K562 (cell line): ENCODE data around the gene NPR2. TPM values are rescaled to one million over a fixed set of nuclear protein-coding genes. Genes with fewer than 3 reads are reported as not detected.

ENCODE experiments used
- ATAC-seq: fragments of 200-7000 bp; cut with Tn5 transposase; 3 replicates; pipeline ENCODE4 v1.9.1; 2020; ENCODE audit warnings: moderate library complexity
- BruUV-seq: library from RNA; stranded (reverse); fragments of 400-500 nt; replicated peaks from 2 replicates; lab custom pipeline; 2021; lab: Mats Ljungman, UMichigan
- CTCF ChIA-PET: fragments of 300-600 bp; formaldehyde crosslinking; extraction: SDS; loops from one replicate; lab custom pipeline; 2021; ENCODE audit warnings: low intra/inter-chr PET ratio; lab: Yijun Ruan, JAX
- POLR2A ChIA-PET: fragments of 300-600, 350-650 bp; sonication (Branson Sonifier 250); formaldehyde crosslinking; extraction: SDS; loops from one replicate; lab custom pipeline; 2021; ENCODE audit warnings: antibody characterized with exemption, inconsistent platforms; lab: Yijun Ruan, JAX
- DNase-seq, 4 experiments: peaks; one replicate each; pipeline versions ENCODE4 v3.0.0 to v3.0.0-alpha.2; 2011 to 2018; ENCODE audit warnings: low spot score in 3 of 4, mixed read lengths in 3 of 4; ENCODE audit errors: extremely low read depth in 1 of 4
- FAIRE-seq: peaks from 2 replicates; lab custom pipeline; 2011; peaks lifted over from hg19 to GRCh38; lab: Jason Lieb, UNC
- H2AFZ ChIP-seq: 2 replicates; pipeline ENCODE4 v1.6.0; 2011; ENCODE audit warnings: low read depth, low read length, control low read depth, inconsistent platforms
- H3K27ac ChIP-seq: fragments of 200-600 bp; 3 replicates; pipeline ENCODE4 v1.8.0; 2011; ENCODE audit warnings: low read depth, mild to moderate bottlenecking, control low read depth, inconsistent platforms, low read length, moderate library complexity, mixed read lengths; ENCODE audit errors: extremely low read depth
- H3K27me3 ChIP-seq, 2 experiments: fragments of 300-600 bp in 1 of 2; 2 replicates in 1 of 2; 3 replicates in 1 of 2; pipeline versions ENCODE4 v1.6.0 to v1.8.0; 2011; ENCODE audit warnings: inconsistent platforms in 2 of 2, low read length in 2 of 2, mild to moderate bottlenecking in 1 of 2, mixed read lengths in 1 of 2, moderate library complexity in 1 of 2; ENCODE audit not compliant: control insufficient read depth in 2 of 2, insufficient read depth in 2 of 2
- H3K36me3 ChIP-seq: fragments of 300-600 bp; 3 replicates; pipeline ENCODE4 v1.8.0; 2011; ENCODE audit warnings: mild to moderate bottlenecking, low read length, inconsistent platforms; ENCODE audit not compliant: control insufficient read depth, insufficient read depth
- H3K4me1 ChIP-seq, 2 experiments: fragments of 200-600 bp in 1 of 2; replicated peaks in 1 of 2; 2 replicates in 1 of 2; 3 replicates in 1 of 2; pipeline versions ENCODE4 v1.5.1 to v1.8.0; 2011; ENCODE audit warnings: inconsistent platforms in 2 of 2, low read length in 2 of 2, mild to moderate bottlenecking in 1 of 2, mixed read lengths in 1 of 2, moderate library complexity in 1 of 2; ENCODE audit not compliant: control insufficient read depth in 2 of 2, insufficient read depth in 2 of 2
- H3K4me2 ChIP-seq: 2 replicates; pipeline ENCODE4 v1.6.1; 2011; ENCODE audit warnings: low read length, control low read depth, inconsistent platforms, mixed read lengths; ENCODE audit not compliant: insufficient read depth
- H3K4me3 ChIP-seq: fragments of 200-600 bp; sonication (generic), shearing (Covaris generic); 2 replicates; pipeline ENCODE4 v1.5.1; 2016; ENCODE audit warnings: control low read depth, inconsistent platforms
- H3K79me2 ChIP-seq: fragments of 200-600 bp; 3 replicates; pipeline ENCODE4 v1.8.0; 2011; ENCODE audit warnings: low read length, inconsistent platforms; ENCODE audit not compliant: control insufficient read depth, insufficient read depth
- H3K9ac ChIP-seq, 2 experiments: 2 replicates each; pipeline versions ENCODE4 v1.6.0 to v1.6.1; 2011; ENCODE audit warnings: low read depth in 2 of 2, low read length in 2 of 2, control low read depth in 1 of 2, inconsistent platforms in 1 of 2, mild to moderate bottlenecking in 1 of 2, mixed read lengths in 1 of 2; ENCODE audit not compliant: insufficient read depth in 1 of 2
- H3K9me1 ChIP-seq: one replicate; pipeline ENCODE4 v1.6.0; 2011; ENCODE audit warnings: inconsistent platforms, mild to moderate bottlenecking, low read length, moderate library complexity; ENCODE audit not compliant: control insufficient read depth, insufficient read depth
- H3K9me3 ChIP-seq: replicated peaks from 2 replicates; pipeline ENCODE4 v1.5.1; 2011; ENCODE audit warnings: low read depth, low read length, inconsistent platforms; ENCODE audit not compliant: control insufficient read depth, insufficient read depth
- H4K20me1 ChIP-seq: replicated peaks from 2 replicates; pipeline ENCODE4 v1.6.1; 2011; ENCODE audit warnings: low read length, inconsistent platforms, mixed read lengths; ENCODE audit not compliant: control insufficient read depth, insufficient read depth
- AFF4 ChIP-seq: sonication (generic); formaldehyde crosslinking; IDR thresholded peaks from 2 replicates; pipeline ENCODE4 v1.8.0; 2023; ENCODE audit warnings: mild to moderate bottlenecking, missing genetic modification reagents
- KLF16 ChIP-seq: IDR thresholded peaks from 2 replicates; pipeline ENCODE4 v1.6.1; 2016; ENCODE audit warnings: antibody characterized with exemption
- ZNF449 ChIP-seq: fragments of 250-450 bp; sonication (Bioruptor Pico); IDR thresholded peaks from 2 replicates; pipeline ENCODE4 v1.8.0; 2022; ENCODE audit warnings: moderate library complexity, mild to moderate bottlenecking, inconsistent platforms
- WGBS: fragments of 100-300 bp; shearing (Covaris generic); methylation state at CpG from one replicate; pipeline ENCODE4 v1.1.6; 2016; ENCODE audit warnings: low coverage, mixed read lengths; ENCODE audit not compliant: insufficient coverage; ENCODE audit errors: missing lambda C conversion rate; 5-methylcytosine and 5-hydroxymethylcytosine counted together
- in situ Hi-C: fragments of 300-500 bp; cut with MboI; formaldehyde crosslinking; loops from 4 replicates; pipeline ENCODE4 v1.15.0; 2018; ENCODE audit warnings: inconsistent platforms, mixed read lengths
- intact Hi-C: fragments of 100-400 bp; cut with micrococcal nuclease; formaldehyde crosslinking; loops from 2 replicates; pipeline ENCODE4 v1.14.2; 2022
- polyA plus RNA-seq, 8 experiments: library from polyadenylated mRNA; depleted of rRNA in 4 of 8; stranded (reverse) in 5 of 8; unstranded in 3 of 8; fragments of >200 nt; fragmentation: Nextera tagmentation in 2 of 8; fragmentation: Illumina TruSeq in 1 of 8; extraction: Ambion mirVana in 2 of 8; extraction: Trizol in 1 of 8; gene quantifications; 2 replicates each; pipeline versions ENCODE4 v1.2.1 to v1.2.3, GENCODE V29; 2011 to 2014; ENCODE audit warnings: inconsistent platforms in 1 of 8, missing spikeins in 1 of 8
- total RNA-seq, 7 experiments: library from RNA; depleted of rRNA in 6 of 7; stranded (reverse); fragments of >200 nt in 6 of 7; fragmentation: Illumina TruSeq in 2 of 7; extraction: Trizol in 2 of 7; gene quantifications; 2 replicates each; pipeline versions ENCODE4 v1.2.1 to v1.2.3, GENCODE V29; 2011 to 2021; ENCODE audit warnings: low replicate concordance in 1 of 7

Gene NPR2
- total and polyA plus RNA-seq, 9 of the 15 experiments (the other 6 are each of a cell fraction or from before 2014, with no cell fraction given): 2.4 to 12.9 (median 6.0) TPM

- TF ChIP-seq AFF4 (no peak), ZNF449 (CRISPR knock-in tag) (no peak)
These were observed 62.8 kb downstream of the NPR2 start (continued) for GRCh38 chr9:35854091-35854762.

- Histone ChIP-seq H3K79me2 (no peaks in the 10 kb centered on the region), H3K4me1 (no peaks in the 10 kb centered on the region), H3K36me3 (no peaks in the 10 kb centered on the region), H3K27me3 (peaks cover 12 to 69% of the 10 kb centered on the region in 2 experiments; a peak in 4 of 5 replicates), H3K9me1 (no peaks in the 10 kb centered on the region), H3K4me2 (no peak overlapping the region), H2AFZ (no peak overlapping the region)
- ATAC-seq (no peak), DNase-seq (no peak), FAIRE-seq (no peak)
- 3% methylated on average over 3 of the region's 3 CpGs for WGBS
- TF ChIP-seq KLF16: no peak
- TF ChIP-seq, all 486 proteins: peak for 0
- CTCF ChIA-PET: no interaction called here
- intact Hi-C loops (no loop called here), in situ Hi-C loops (no loop called here)
- H3K4me3 ChIP-seq: no peak overlapping the region
- POLR2A ChIA-PET: interaction anchor here (0.9 kb wide), 1 partner anchor 10 kb away, joined by 3 read pairs; no protein-coding TSS in a partner anchor
- BruUV-seq: no TSS peak
- no peaks in the 10 kb centered on the region for H3K9me3 ChIP-seq
- no peaks in the 10 kb centered on the region for H4K20me1 ChIP-seq
- no peak overlapping the region for H3K27ac ChIP-seq
- no peak overlapping the region for H3K9ac ChIP-seq
These were observed 64.8 kb downstream of the NPR2 start for GRCh38 chr9:35856206-35856605.
